Stomach (tissue), 19 donors: ENCODE measurements around the gene FKBP1B. TPM values are rescaled to one million over a fixed set of nuclear protein-coding genes. Genes with fewer than 3 reads are reported as not detected.

Experiments used
- DNase-seq, 2 donors: peaks; one replicate each; pipeline versions ENCODE4 v3.0.0 to v3.0.0-alpha.2; 2013 to 2019
- H3K27ac ChIP-seq, 5 donors: fragments of 200-600 bp in 4 of 5; sonication (generic) in 4 of 5; one replicate each; pipeline ENCODE4 v1.5.1; 2013 to 2019; ENCODE audit warnings: mild to moderate bottlenecking in 1 of 5, moderate library complexity in 1 of 5
- H3K27me3 ChIP-seq, 3 donors: fragments of 200-600 bp; sonication (generic); one replicate each; pipeline ENCODE4 v1.5.1; 2017 to 2019; ENCODE audit warnings: mixed run types in 1 of 3
- H3K36me3 ChIP-seq, 4 donors: fragments of 200-600 bp; sonication (generic); 1 replicate in 3 of 4; 2 replicates in 1 of 4; pipeline ENCODE4 v1.5.1; 2016 to 2019
- H3K4me1 ChIP-seq, 4 donors: fragments of 200-600 bp; sonication (generic); one replicate each; pipeline ENCODE4 v1.5.1; 2016 to 2019
- H3K4me3 ChIP-seq, 4 donors: fragments of 200-600 bp; sonication (generic) in 3 of 4; one replicate each; pipeline ENCODE4 v1.5.1; 2016 to 2019; ENCODE audit warnings: mild to moderate bottlenecking in 1 of 4
- H3K9me3 ChIP-seq, 4 donors: fragments of 200-600 bp; sonication (generic); one replicate each; pipeline ENCODE4 v1.5.1; 2016 to 2019
- EP300 ChIP-seq: sonication (generic); formaldehyde crosslinking; IDR thresholded peaks from one replicate; pipeline ENCODE4 v1.6.1; 2017; ENCODE audit warnings: antibody characterized with exemption
- POLR2A ChIP-seq, 4 donors: fragments of 450-650 bp; IDR thresholded peaks; one replicate each; pipeline ENCODE4 v1.6.1; 2016; ENCODE audit warnings: antibody characterized with exemption in 4 of 4, control low read depth in 2 of 4, mild to moderate bottlenecking in 1 of 4, moderate library complexity in 1 of 4
- POLR2AphosphoS5 ChIP-seq, 3 donors: sonication (generic); formaldehyde crosslinking; IDR thresholded peaks; one replicate each; pipeline ENCODE4 v1.6.1; 2016; ENCODE audit warnings: antibody characterized with exemption in 3 of 3
- WGBS, 5 donors: extraction: QIAGEN DNeasy Blood & Tissue Kit in 3 of 5; methylation state at CpG; one replicate each; pipeline versions ENCODE4 v1.1.5 to v1.1.7; 2013 to 2018; 5-methylcytosine and 5-hydroxymethylcytosine counted together
- intact Hi-C: fragments of 100-400 bp; cut with DNase I; formaldehyde crosslinking; loops from one replicate; pipeline ENCODE4 v1.15.1; 2023; ENCODE audit warnings: low total_unique reads
- long read RNA-seq, 10 donors: transcript quantifications; one replicate each; lab custom pipeline, GENCODE V29; 2026
- polyA plus RNA-seq, 3 donors: library from polyadenylated mRNA; stranded (reverse); fragments of 200-250 nt; gene quantifications; one replicate each; pipeline ENCODE4 v1.2.3, GENCODE V29; 2013
- total RNA-seq, 5 donors: library from RNA; depleted of rRNA; stranded (reverse); fragments of >200 nt; gene quantifications; one replicate each; pipeline versions ENCODE4 v1.1.0 to v1.2.3, GENCODE V29; 2014 to 2016
- TF ChIP-seq, protein P1 (sequence below), 7 experiments: fragments of 450-650 bp in 4 of 7; fragments of 200-600 bp in 3 of 7; sonication (generic) in 3 of 7; IDR thresholded peaks; one replicate each; pipeline ENCODE4 v1.5.1; 2016 to 2019; ENCODE audit warnings: antibody characterized with exemption in 7 of 7, control low read depth in 2 of 7, mild to moderate bottlenecking in 1 of 7
- donor health status: healthy with polysubstance abuse.
- donor health status: Bipolar disorder and iron deficiency.
- donor health status: healthy.

Gene FKBP1B
- total RNA-seq (10 to 100 TPM in 1 of 5 donors, 1 to 10 TPM in 3, not detected in 1; 1.3 to 13.6 (median 7.3) TPM), polyA plus RNA-seq (10 to 100 TPM; 21.1 to 34.3 (median 30.4) TPM)
- long read RNA-seq, donor 1, transcript FKBP1B-201 (4 exons, 952 nt) = major isoform, 5 of 6 reads
- long read RNA-seq, donor 1, partial matches to known transcripts = 0 of 6 reads
- long read RNA-seq, donor 1, other reads (novel, unspliced or antisense) = 0 of 6 reads
- long read RNA-seq, donor 2, partial matches to known transcripts = 0 of 7 reads
- long read RNA-seq, donor 2, other reads (novel, unspliced or antisense) = 0 of 7 reads
- long read RNA-seq, donor 3, transcript FKBP1B-201 (4 exons, 952 nt) = major isoform, 5 of 5 reads
- long read RNA-seq, donor 3, partial matches to known transcripts = 0 of 5 reads
- long read RNA-seq, donor 3, other reads (novel, unspliced or antisense) = 0 of 5 reads
- long read RNA-seq, donor 4 = 0 reads
- long read RNA-seq, donor 5, partial matches to known transcripts = 0 of 2 reads
- long read RNA-seq, donor 5, other reads (novel, unspliced or antisense) = 0 of 2 reads
- long read RNA-seq, donor 6 = 0 reads
- long read RNA-seq, donor 7, partial matches to known transcripts = 0 of 5 reads
- long read RNA-seq, donor 7, other reads (novel, unspliced or antisense) = 0 of 5 reads
- long read RNA-seq, donor 8, transcript FKBP1B-202 (4 exons, 1,010 nt) = major isoform, 6 of 12 reads
- long read RNA-seq, donor 8, transcript FKBP1B-201 (4 exons, 952 nt) = major isoform, 6 of 12 reads
- long read RNA-seq, donor 8, partial matches to known transcripts = 0 of 12 reads
- long read RNA-seq, donor 8, other reads (novel, unspliced or antisense) = 0 of 12 reads
- long read RNA-seq, donor 9, partial matches to known transcripts = 0 of 6 reads
- long read RNA-seq, donor 9, other reads (novel, unspliced or antisense) = 0 of 6 reads
- long read RNA-seq, donor 10, transcript FKBP1B-201 (4 exons, 952 nt) = major isoform, 5 of 6 reads
- long read RNA-seq, donor 10, partial matches to known transcripts = 0 of 6 reads
- long read RNA-seq, donor 10, other reads (novel, unspliced or antisense) = 0 of 6 reads

DNA sequence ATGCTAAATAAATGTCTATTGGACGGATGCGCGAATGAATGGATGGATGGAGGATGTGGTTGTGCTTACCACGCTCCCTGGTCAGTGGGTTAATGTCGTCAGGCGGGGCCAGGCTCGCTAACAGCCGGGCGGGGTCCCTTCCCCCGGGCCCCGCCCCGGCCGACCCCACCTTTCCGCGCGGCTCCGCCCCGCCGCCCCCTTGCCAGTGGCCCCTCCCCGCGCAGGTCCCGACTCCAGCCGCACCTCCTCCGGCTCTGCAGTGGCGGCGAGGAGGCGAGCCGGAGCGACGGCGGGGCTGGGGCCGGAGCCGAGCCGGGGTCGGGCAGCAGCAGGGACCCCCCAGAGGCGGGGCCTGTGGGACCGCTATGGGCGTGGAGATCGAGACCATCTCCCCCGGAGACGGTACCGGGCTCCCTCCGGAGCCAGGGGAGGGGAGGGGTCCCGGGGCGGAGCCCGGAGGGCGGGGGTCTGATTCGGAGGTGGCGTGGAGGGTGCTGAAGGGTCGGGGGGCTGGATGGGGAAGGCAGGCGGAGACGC is at the start of gene FKBP1B:
FKBP1B (plus strand) TSS at position 257 of the 537 bp plus-strand sequence; CDS start at position 366, 109 bp downstream.
- peaks cover 0 to 8% (median 3%) of the 10 kb centered on the region in 3 donors for H3K27me3 ChIP-seq
- peaks cover 0 to 2% (median 0%) of the 10 kb centered on the region in 4 donors for H3K9me3 ChIP-seq
- peaks cover 20 to 56% (median 53%) of the 10 kb centered on the region in 4 donors for H3K4me1 ChIP-seq
- intact Hi-C loops = no loop called here
- peaks cover 0 to 7% (median 2%) of the 10 kb centered on the region in 4 donors for H3K36me3 ChIP-seq
- WGBS, 5 donors = 0 to 1% (median 1%) methylated on average over 18 to 52 of the region's 52 CpGs
- DNase-seq = peak; percentile 80 to 90
- H3K4me3 ChIP-seq = peak within 1 kb of the TSS; percentile 66 to 95 (median 80)
- peak within 1 kb of the TSS; percentile 70 to 82 (median 79) for H3K27ac ChIP-seq
- TF ChIP-seq POLR2AphosphoS5 (IDR thresholded peaks at IDR 0.05) = peak in 2 of 3 donors; percentile 73 to 78
- TF ChIP-seq, protein P1, sequence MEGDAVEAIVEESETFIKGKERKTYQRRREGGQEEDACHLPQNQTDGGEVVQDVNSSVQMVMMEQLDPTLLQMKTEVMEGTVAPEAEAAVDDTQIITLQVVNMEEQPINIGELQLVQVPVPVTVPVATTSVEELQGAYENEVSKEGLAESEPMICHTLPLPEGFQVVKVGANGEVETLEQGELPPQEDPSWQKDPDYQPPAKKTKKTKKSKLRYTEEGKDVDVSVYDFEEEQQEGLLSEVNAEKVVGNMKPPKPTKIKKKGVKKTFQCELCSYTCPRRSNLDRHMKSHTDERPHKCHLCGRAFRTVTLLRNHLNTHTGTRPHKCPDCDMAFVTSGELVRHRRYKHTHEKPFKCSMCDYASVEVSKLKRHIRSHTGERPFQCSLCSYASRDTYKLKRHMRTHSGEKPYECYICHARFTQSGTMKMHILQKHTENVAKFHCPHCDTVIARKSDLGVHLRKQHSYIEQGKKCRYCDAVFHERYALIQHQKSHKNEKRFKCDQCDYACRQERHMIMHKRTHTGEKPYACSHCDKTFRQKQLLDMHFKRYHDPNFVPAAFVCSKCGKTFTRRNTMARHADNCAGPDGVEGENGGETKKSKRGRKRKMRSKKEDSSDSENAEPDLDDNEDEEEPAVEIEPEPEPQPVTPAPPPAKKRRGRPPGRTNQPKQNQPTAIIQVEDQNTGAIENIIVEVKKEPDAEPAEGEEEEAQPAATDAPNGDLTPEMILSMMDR (IDR thresholded peaks at IDR 0.05) = no peak

DNA sequence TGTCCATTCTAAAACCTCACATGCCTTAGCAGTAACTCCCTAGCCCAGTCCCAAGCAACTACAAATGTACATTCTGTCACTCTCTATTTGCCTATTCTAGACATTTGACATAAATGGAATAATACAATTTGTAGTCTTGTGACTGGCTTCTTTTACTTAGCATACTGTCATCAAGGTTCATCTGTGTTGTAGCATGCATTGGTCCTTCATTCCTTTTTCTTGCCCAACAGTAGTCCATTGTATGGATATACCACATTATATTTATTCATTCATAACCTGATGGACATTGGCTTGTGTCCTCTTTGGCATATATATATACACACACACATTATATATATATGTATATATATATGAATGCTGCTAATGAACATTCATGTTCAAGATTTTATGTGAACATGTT is 41.8 kb upstream of the FKBP1B start:
- intact Hi-C loops = no loop called here

DNA sequence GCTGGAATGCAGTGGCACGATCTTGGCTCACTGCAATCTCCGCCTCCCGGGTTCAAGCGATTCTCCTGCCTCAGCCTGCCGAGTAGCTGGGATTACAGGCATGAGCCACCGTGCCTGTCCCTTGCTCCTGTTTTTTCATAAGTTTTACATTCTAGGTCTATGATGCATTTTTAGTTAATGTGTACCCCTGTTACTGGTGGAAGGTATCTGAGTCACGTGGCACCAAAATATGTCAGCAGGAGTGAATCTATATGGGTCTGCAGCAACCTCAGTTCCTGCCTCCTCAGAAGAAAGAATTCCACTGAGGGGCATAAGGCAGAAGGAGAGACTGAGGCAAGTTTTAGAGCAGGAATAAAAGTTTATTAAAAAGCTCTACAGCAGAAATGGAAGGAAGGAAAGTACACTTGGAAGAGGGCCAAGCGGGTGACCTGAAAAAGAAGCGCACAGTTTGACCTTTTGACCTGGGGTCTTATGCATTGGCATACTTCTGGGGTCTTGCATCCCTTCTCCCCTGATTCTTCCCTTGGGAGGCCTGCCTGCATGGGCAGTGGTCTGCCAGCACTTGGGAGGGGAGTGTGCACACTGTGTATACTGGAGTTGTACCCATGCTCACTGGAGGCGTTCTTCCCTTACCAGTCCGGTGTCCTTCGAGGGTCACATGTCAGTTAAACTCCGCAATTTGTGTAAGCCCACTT is 40.7 kb upstream of the FKBP1B start:
- no peak overlapping the region for H3K4me3 ChIP-seq
- 64 to 86% (median 81%) methylated on average over 13 of the region's 13 CpGs for WGBS, 5 donors
- H3K9me3 ChIP-seq = no peaks in the 10 kb centered on the region
- no peaks in the 10 kb centered on the region for H3K36me3 ChIP-seq
- no peak for TF ChIP-seq EP300
- TF ChIP-seq POLR2A (IDR thresholded peaks at IDR 0.05) = no peak
- TF ChIP-seq POLR2AphosphoS5 (IDR thresholded peaks at IDR 0.05) = no peak
- TF ChIP-seq, protein P1 (IDR thresholded peaks at IDR 0.05) = no peak
- no peak for DNase-seq
- peaks cover 7 to 43% (median 25%) of the 10 kb centered on the region in 3 donors for H3K27me3 ChIP-seq
- intact Hi-C loops = no loop called here
- no peak overlapping the region for H3K27ac ChIP-seq
- peaks cover 12 to 21% (median 14%) of the 10 kb centered on the region in 4 donors for H3K4me1 ChIP-seq

More for the DNA sequence above, 41.8 kb upstream of the FKBP1B start:
- Histone ChIP-seq H3K4me3 (no peak overlapping the region), H3K27me3 (peaks cover 7 to 41% (median 25%) of the 10 kb centered on the region in 3 donors), H3K4me1 (peaks cover 12 to 21% (median 14%) of the 10 kb centered on the region in 4 donors), H3K9me3 (no peaks in the 10 kb centered on the region), H3K36me3 (no peaks in the 10 kb centered on the region), H3K27ac (no peak overlapping the region)
- no peak for DNase-seq
- TF ChIP-seq, protein P1 (IDR thresholded peaks at IDR 0.05) = no peak
- TF ChIP-seq POLR2A (IDR thresholded peaks at IDR 0.05) (no peak), EP300 (no peak), POLR2AphosphoS5 (IDR thresholded peaks at IDR 0.05) (no peak)
